ENCODE data around the gene EOGT. TPM values are rescaled to one million over a fixed set of nuclear protein-coding genes. Genes with fewer than 3 reads are reported as not detected.

The EOGT gene
- total and polyA plus RNA-seq, 2 experiments from 2014 or later: 11.9 to 27.2 TPM

DNA sequence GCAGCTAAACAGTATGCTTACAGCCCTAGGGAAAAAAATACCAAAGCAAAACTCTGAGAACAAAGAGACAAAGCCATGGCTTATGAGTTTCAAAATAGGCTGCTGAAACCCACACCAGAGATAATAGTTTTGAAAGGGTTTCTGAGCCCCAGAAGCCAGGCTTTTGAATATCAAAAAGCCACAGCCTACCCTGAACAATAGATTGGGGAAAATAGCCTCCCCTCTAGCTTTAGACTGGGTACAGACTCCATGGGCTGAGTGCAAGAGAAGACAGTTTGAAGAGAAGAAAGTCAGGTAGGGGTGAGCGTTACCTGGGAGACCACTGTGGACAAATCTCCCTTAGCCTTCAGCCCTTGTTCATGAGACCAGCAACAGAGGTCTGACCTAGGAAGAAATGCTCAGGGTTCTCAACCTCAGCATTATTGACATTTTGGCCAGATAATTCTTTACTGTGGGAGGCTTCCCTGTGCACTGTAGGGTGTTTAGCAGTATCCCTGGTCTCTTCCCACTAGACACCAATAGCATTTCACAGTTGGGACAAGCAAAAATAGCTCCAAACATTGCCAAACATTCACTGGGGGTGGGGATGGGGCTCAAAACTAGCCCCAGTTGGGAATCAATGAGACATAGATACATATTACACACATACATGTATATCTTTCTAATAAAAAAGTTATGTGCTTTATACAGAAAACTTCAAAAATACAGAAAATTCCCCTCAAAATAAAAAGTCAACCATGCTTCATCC is 69.6 kb downstream of the EOGT start:
- no peaks in the 10 kb centered on the region for H3K27me3 ChIP-seq (ENCODE audit: insufficient read depth)
- TF ChIP-seq ZNF331 (CRISPR knock-in tag; IDR thresholded peaks at IDR 0.05; ENCODE audit: low read depth): no peak
- TF ChIP-seq, protein P1, sequence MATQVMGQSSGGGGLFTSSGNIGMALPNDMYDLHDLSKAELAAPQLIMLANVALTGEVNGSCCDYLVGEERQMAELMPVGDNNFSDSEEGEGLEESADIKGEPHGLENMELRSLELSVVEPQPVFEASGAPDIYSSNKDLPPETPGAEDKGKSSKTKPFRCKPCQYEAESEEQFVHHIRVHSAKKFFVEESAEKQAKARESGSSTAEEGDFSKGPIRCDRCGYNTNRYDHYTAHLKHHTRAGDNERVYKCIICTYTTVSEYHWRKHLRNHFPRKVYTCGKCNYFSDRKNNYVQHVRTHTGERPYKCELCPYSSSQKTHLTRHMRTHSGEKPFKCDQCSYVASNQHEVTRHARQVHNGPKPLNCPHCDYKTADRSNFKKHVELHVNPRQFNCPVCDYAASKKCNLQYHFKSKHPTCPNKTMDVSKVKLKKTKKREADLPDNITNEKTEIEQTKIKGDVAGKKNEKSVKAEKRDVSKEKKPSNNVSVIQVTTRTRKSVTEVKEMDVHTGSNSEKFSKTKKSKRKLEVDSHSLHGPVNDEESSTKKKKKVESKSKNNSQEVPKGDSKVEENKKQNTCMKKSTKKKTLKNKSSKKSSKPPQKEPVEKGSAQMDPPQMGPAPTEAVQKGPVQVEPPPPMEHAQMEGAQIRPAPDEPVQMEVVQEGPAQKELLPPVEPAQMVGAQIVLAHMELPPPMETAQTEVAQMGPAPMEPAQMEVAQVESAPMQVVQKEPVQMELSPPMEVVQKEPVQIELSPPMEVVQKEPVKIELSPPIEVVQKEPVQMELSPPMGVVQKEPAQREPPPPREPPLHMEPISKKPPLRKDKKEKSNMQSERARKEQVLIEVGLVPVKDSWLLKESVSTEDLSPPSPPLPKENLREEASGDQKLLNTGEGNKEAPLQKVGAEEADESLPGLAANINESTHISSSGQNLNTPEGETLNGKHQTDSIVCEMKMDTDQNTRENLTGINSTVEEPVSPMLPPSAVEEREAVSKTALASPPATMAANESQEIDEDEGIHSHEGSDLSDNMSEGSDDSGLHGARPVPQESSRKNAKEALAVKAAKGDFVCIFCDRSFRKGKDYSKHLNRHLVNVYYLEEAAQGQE (IDR thresholded peaks at IDR 0.05; ENCODE audit: unreplicated experiment): no peak
- no peak for TF ChIP-seq JUNB (IDR thresholded peaks at IDR 0.05; ENCODE audit: unreplicated experiment)
- no peak for TF ChIP-seq ETS1 (IDR thresholded peaks at IDR 0.05)
- TF ChIP-seq ZNF114 (CRISPR knock-in tag; IDR thresholded peaks at IDR 0.05): no peak
- TF ChIP-seq POLR2AphosphoS5 (IDR thresholded peaks at IDR 0.05; ENCODE audit: low read depth): no peak
- no peak for TF ChIP-seq EZH2phosphoT487 (IDR thresholded peaks at IDR 0.05; ENCODE audit: unreplicated experiment)
- no peak for TF ChIP-seq EZH2 (IDR thresholded peaks at IDR 0.05; ENCODE audit: low read depth, unreplicated experiment)
- no peak for TF ChIP-seq CREB1 (CRISPR knock-in tag; IDR thresholded peaks at IDR 0.05; ENCODE audit: low read depth)
- no peak for TF ChIP-seq NANOG (IDR thresholded peaks at IDR 0.05; ENCODE audit: borderline replicate concordance)
- TF ChIP-seq STAT1 (IDR thresholded peaks at IDR 0.05; ENCODE audit: unreplicated experiment): no peak
- TF ChIP-seq, protein P2, sequence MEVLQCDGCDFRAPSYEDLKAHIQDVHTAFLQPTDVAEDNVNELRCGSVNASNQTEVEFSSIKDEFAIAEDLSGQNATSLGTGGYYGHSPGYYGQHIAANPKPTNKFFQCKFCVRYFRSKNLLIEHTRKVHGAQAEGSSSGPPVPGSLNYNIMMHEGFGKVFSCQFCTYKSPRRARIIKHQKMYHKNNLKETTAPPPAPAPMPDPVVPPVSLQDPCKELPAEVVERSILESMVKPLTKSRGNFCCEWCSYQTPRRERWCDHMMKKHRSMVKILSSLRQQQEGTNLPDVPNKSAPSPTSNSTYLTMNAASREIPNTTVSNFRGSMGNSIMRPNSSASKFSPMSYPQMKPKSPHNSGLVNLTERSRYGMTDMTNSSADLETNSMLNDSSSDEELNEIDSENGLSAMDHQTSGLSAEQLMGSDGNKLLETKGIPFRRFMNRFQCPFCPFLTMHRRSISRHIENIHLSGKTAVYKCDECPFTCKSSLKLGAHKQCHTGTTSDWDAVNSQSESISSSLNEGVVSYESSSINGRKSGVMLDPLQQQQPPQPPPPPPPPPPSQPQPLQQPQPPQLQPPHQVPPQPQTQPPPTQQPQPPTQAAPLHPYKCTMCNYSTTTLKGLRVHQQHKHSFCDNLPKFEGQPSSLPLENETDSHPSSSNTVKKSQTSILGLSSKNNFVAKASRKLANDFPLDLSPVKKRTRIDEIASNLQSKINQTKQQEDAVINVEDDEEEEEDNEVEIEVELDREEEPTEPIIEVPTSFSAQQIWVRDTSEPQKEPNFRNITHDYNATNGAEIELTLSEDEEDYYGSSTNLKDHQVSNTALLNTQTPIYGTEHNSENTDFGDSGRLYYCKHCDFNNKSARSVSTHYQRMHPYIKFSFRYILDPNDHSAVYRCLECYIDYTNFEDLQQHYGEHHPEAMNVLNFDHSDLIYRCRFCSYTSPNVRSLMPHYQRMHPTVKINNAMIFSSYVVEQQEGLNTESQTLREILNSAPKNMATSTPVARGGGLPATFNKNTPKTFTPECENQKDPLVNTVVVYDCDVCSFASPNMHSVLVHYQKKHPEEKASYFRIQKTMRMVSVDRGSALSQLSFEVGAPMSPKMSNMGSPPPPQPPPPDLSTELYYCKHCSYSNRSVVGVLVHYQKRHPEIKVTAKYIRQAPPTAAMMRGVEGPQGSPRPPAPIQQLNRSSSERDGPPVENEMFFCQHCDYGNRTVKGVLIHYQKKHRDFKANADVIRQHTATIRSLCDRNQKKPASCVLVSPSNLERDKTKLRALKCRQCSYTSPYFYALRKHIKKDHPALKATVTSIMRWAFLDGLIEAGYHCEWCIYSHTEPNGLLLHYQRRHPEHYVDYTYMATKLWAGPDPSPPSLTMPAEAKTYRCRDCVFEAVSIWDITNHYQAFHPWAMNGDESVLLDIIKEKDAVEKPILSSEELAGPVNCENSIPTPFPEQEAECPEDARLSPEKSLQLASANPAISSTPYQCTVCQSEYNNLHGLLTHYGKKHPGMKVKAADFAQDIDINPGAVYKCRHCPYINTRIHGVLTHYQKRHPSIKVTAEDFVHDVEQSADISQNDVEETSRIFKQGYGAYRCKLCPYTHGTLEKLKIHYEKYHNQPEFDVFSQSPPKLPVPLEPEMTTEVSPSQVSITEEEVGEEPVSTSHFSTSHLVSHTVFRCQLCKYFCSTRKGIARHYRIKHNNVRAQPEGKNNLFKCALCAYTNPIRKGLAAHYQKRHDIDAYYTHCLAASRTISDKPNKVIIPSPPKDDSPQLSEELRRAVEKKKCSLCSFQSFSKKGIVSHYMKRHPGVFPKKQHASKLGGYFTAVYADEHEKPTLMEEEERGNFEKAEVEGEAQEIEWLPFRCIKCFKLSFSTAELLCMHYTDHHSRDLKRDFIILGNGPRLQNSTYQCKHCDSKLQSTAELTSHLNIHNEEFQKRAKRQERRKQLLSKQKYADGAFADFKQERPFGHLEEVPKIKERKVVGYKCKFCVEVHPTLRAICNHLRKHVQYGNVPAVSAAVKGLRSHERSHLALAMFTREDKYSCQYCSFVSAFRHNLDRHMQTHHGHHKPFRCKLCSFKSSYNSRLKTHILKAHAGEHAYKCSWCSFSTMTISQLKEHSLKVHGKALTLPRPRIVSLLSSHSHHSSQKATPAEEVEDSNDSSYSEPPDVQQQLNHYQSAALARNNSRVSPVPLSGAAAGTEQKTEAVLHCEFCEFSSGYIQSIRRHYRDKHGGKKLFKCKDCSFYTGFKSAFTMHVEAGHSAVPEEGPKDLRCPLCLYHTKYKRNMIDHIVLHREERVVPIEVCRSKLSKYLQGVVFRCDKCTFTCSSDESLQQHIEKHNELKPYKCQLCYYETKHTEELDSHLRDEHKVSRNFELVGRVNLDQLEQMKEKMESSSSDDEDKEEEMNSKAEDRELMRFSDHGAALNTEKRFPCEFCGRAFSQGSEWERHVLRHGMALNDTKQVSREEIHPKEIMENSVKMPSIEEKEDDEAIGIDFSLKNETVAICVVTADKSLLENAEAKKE (CRISPR knock-in tag; IDR thresholded peaks at IDR 0.05): no peak
- TF ChIP-seq, protein P3, sequence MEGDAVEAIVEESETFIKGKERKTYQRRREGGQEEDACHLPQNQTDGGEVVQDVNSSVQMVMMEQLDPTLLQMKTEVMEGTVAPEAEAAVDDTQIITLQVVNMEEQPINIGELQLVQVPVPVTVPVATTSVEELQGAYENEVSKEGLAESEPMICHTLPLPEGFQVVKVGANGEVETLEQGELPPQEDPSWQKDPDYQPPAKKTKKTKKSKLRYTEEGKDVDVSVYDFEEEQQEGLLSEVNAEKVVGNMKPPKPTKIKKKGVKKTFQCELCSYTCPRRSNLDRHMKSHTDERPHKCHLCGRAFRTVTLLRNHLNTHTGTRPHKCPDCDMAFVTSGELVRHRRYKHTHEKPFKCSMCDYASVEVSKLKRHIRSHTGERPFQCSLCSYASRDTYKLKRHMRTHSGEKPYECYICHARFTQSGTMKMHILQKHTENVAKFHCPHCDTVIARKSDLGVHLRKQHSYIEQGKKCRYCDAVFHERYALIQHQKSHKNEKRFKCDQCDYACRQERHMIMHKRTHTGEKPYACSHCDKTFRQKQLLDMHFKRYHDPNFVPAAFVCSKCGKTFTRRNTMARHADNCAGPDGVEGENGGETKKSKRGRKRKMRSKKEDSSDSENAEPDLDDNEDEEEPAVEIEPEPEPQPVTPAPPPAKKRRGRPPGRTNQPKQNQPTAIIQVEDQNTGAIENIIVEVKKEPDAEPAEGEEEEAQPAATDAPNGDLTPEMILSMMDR (conservative IDR thresholded peaks at IDR 0.05; ENCODE audit: low read depth in 2 of 2): no peak
- Mint-ChIP-seq H3K9me3 (no peaks in the 10 kb centered on the region), H3K36me3 (ENCODE audit: low read depth) (no peaks in the 10 kb centered on the region), H3K4me3 (no peak overlapping the region), H3K27me3 (ENCODE audit: insufficient read depth, low read depth, poor library complexity) (no peaks in the 10 kb centered on the region), H3K4me1 (peaks cover 13% of the 10 kb centered on the region; the same call in 2 of the 3 replicates), H3K27ac (peak overlapping the region; percentile 4)
- ATAC-seq (peak; percentile 91), DNase-seq (ENCODE audit: low spot score) (peak; percentile 11)
- H4K20me1 ChIP-seq (replicated peaks; ENCODE audit: insufficient read depth): no peaks in the 10 kb centered on the region
- H3K4me1 ChIP-seq (ENCODE audit: insufficient read depth): peaks cover 7% of the 10 kb centered on the region; the same call in 1 of the 2 replicates
- H3K4me3 ChIP-seq: no peak overlapping the region; the same call in 1 of the 2 replicates
- no peaks in the 10 kb centered on the region for H3F3A ChIP-seq (replicated peaks; ENCODE audit: low read depth)
- H3K36me3 ChIP-seq (ENCODE audit: insufficient read depth): no peaks in the 10 kb centered on the region
- peak overlapping the region; percentile 64 for H3K4me2 ChIP-seq
- H3K79me2 ChIP-seq (replicated peaks; ENCODE audit: insufficient read depth): no peaks in the 10 kb centered on the region
- peak overlapping the region; percentile 83 for H2AFZ ChIP-seq
- H3K27ac ChIP-seq (ENCODE audit: low read depth): peak overlapping the region; percentile 64; the same call in 1 of the 2 replicates
- no peaks in the 10 kb centered on the region for H3K9me2 ChIP-seq (ENCODE audit: insufficient read depth)

Data from GM23338 (cell line).